Testis (tissue), 2 donors: ENCODE results near the gene GIPC2.

Experiments used
- POLR2A ChIP-seq: fragments of 450-650 bp; IDR thresholded peaks from one replicate; pipeline ENCODE4 v1.6.1; 2017; ENCODE audit warnings: antibody characterized with exemption, mild to moderate bottlenecking, moderate library complexity
- TF ChIP-seq, protein P1 (sequence below), 3 experiments: fragments of 450-650 bp in 2 of 3; fragments of 200-600 bp in 1 of 3; sonication (generic) in 1 of 3; IDR thresholded peaks; one replicate each; pipeline ENCODE4 v1.5.1; 2016 to 2019; ENCODE audit warnings: antibody characterized with exemption in 3 of 3, mild to moderate bottlenecking in 2 of 3, moderate library complexity in 1 of 3

- no peak for TF ChIP-seq POLR2A
- TF ChIP-seq, protein P1, sequence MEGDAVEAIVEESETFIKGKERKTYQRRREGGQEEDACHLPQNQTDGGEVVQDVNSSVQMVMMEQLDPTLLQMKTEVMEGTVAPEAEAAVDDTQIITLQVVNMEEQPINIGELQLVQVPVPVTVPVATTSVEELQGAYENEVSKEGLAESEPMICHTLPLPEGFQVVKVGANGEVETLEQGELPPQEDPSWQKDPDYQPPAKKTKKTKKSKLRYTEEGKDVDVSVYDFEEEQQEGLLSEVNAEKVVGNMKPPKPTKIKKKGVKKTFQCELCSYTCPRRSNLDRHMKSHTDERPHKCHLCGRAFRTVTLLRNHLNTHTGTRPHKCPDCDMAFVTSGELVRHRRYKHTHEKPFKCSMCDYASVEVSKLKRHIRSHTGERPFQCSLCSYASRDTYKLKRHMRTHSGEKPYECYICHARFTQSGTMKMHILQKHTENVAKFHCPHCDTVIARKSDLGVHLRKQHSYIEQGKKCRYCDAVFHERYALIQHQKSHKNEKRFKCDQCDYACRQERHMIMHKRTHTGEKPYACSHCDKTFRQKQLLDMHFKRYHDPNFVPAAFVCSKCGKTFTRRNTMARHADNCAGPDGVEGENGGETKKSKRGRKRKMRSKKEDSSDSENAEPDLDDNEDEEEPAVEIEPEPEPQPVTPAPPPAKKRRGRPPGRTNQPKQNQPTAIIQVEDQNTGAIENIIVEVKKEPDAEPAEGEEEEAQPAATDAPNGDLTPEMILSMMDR (IDR thresholded peaks at IDR 0.05): no peak
Observed at GRCh38 chr1:78044796-78045562, 787 bp upstream of the GIPC2 start.
